Activated effector memory CD4-positive, alpha-beta T cell treated with anti-CD3 and anti-CD28 coated beads, Interleukin-2, amount 50 U/mL, for 16 hours (primary cell): Measurements from ENCODE around the gene CLUH.
"Not testable (repeated sequence)": the region's sequence is repeated elsewhere in the genome, so short reads cannot be mapped to it uniquely, and the experiment has no call there.

Experiments
- DNase-seq: peaks from one replicate; pipeline ENCODE4 v3.0.0-alpha.2; 2020

Gene CLUH

GRCh38 chr17:2684549-2684948 lies 27.0 kb downstream of the CLUH start:
- no peak for DNase-seq

DNA sequence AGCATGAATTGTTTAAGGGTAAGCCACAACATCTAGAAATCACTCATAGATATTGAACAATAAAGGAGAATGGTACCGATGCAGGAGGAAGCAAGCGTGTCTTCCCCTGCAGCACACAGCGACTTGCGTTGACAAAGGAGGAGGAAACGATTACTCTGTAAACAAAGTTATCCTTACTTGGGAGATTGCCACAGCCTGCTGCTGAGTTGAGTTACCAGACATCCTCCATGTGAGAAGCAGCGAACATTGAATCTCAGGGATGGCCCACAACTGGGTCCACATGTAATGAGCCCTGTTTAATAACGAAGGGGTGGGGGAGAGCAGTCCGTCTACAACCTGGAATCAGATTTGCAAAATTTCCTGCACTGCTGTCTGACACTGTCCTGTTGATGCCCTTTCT lies 27.7 kb downstream of the CLUH start:
- DNase-seq = no peak

GRCh38 chr17:2682176-2682938 lies 29.2 kb downstream of the CLUH start:
- DNase-seq = no peak

GRCh38 chr17:2681650-2682049 lies 29.9 kb downstream of the CLUH start:
- DNase-seq = no peak

GRCh38 chr17:2680961-2681360 lies 30.6 kb downstream of the CLUH start:
- no peak for DNase-seq

GRCh38 chr17:2679247-2679646 lies 32.3 kb downstream of the CLUH start:
- DNase-seq = not testable (repeated sequence)

DNA sequence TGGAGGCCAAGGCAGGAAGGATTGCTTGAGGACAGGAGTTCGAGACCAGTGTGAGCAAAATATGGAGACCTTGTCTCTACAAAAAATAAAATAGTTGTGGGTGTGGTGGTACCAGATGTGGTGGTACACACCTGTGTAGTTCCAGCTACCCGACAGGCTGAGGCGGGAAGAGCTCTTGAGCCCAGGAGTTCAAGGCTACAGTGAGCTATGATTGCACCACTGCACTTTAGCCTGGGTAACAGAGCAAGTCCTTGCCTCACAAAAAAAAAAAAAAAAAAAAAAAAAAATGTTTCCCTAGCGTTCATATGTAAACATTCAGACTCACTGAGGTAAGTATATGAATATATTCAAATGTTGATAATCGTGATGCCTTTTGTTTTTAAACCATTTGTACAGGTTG lies 39.5 kb downstream of the CLUH start:
- DNase-seq = no peak

DNA sequence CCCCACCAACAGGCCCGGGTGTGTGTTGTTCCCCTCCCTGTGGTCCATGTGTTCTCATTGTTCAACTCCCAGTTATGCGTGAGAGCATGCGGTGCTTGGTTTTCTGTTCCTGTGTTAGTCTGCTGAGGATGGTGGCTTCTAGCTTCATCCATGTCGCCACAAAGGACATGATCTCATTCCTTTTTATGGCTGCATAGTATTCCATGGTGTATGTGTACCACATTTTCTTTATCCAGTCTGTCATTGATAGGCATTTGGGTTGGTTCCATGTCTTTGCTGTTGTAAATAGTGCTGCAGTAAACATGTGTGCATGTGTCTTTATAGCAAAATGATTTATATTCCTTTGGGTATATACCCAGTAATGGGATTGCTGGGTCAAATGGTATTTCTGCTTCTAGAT lies 51.2 kb downstream of the CLUH start:
- not testable (repeated sequence) for DNase-seq

DNA sequence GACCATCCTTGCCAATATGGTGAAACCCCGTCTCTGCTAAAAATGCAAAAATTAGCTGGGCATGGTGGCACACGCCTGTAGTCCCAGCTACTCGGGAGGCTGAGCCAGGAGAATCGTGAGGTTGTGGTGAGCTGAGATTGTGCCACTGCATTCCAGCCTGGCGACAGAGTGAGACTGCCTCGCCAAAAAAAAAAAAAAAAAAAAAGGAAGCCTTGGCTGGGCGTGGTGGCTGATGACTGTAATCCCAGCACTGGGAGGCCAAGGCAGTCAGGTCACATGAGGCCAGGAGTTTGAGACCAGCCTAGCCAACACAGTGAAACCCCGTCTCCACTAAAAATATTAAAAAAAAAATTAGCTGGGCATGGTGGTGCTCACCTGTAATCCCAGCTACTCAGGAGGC lies 52.2 kb downstream of the CLUH start:
- DNase-seq = not testable (repeated sequence)

GRCh38 chr17:2656283-2656682 lies 55.3 kb downstream of the CLUH start:
- no peak for DNase-seq

DNA sequence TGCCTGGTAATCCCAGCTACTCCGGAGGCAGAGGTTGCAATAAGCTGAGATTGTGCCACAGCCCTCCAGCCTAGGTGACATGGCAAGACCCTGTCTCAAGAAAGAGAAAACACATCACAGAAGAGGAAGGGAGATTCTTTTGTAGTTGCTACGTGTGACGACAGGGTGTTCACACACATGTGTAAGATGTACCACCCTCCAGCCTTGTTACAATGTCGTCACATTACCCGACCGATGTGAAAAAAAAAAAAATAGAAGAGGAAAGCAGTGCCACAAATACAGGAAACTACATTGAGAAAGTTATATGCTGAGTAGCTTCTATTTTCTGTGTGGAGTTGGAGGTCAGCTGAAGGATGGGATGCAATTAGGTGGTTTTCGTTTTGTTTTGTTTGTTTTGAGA lies 56.0 kb downstream of the CLUH start:
- no peak for DNase-seq

DNA sequence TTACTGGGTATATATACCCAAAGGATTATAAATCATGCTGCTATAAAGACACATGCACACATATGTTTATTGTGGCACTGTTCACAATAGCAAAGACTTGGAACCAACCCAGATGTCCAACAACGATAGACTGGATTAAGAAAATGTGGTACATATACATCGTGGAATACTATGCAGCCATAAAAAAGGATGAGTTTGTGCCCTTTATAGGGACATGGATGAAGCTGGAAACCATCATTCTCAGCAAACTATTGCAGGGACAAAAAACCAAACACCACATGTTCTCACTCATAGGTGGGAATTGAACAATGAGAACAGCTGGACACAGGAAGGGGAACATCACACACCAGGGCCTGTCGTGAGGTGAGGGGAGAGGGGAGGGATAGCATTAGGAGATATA lies 58.7 kb downstream of the CLUH start:
- not testable (repeated sequence) for DNase-seq

GRCh38 chr17:2649191-2649590 lies 62.4 kb downstream of the CLUH start:
- no peak for DNase-seq

DNA sequence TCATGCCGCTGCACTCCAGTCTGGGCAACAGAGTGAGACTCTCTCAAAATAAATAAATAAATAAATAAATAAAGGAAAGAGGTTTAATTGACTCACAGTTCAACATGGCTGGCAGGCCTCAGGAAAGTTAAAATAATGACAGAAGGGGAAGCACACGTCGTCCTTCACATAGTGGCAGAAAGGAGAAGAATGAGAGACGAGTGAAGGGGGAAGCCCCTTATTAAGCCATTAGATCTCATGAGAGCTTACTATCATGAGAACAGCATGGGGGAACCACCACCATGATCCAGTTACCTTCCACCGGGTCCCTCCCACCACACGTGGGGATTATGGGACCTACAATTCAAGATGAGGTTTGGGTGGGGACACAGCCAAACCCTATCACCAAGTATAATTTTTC lies 63.6 kb downstream of the CLUH start:
- no peak for DNase-seq

DNA sequence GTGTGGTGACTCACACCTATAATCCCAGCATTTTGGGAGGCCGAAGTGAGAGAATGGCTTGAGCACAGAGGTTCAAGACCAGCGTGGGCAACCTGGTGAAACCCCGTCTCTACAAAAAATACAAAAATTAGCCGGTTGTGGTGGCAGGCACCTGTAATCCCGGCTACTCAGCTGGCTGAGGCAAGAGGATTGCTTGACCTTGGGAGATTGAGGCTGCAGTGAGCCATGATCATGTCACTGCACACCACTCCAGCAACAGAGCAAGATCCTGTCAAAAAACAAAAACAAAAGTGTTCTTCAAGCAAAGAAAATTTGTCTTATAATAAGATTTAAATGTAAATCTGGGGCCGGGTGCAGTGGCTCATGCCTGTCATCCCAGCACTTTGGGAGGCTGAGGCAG lies 66.6 kb downstream of the CLUH start:
- DNase-seq = no peak
